GM12878 (cell line): Measurements from ENCODE around the gene MS4A7. TPM values are rescaled to one million over a fixed set of nuclear protein-coding genes. Genes with fewer than 3 reads are reported as not detected.

Source experiments
- ATAC-seq: fragments of 200-7000 bp; cut with Tn5 transposase; 3 replicates; pipeline ENCODE4 v1.9.1; 2020; ENCODE audit warnings: mild to moderate bottlenecking, moderate library complexity
- BruUV-seq: library from RNA; stranded (reverse); fragments of 400-500 nt; replicated peaks from 2 replicates; lab custom pipeline; 2021; lab: Mats Ljungman, UMichigan
- CTCF ChIA-PET: fragments of 300-600 bp; sonication (Branson Sonifier 250); formaldehyde crosslinking; extraction: SDS; loops from one replicate; lab custom pipeline; 2021; ENCODE audit warnings: inconsistent platforms; lab: Yijun Ruan, JAX
- POLR2A ChIA-PET: fragments of 350-600 bp; formaldehyde crosslinking; extraction: SDS; loops from one replicate; lab custom pipeline; 2021; ENCODE audit warnings: inconsistent platforms; lab: Charles Lee
- RAD21 ChIA-PET: fragments of 300-600 bp; sonication (Branson Sonifier 250); formaldehyde crosslinking; loops from one replicate; lab custom pipeline; 2023; ENCODE audit warnings: antibody characterized with exemption; ENCODE audit not compliant: unreplicated experiment; lab: Charles Lee
- SMC1A ChIA-PET: fragments of 300-600 bp; sonication (Branson Sonifier 250); formaldehyde crosslinking; loops from one replicate; lab custom pipeline; 2023; ENCODE audit not compliant: unreplicated experiment, uncharacterized antibody; lab: Charles Lee
- DNase-seq: peaks from one replicate; pipeline ENCODE4 v3.0.0-alpha.2; 2011; ENCODE audit warnings: low read depth, low spot score
- FAIRE-seq: peaks from 3 replicates; lab custom pipeline; 2011; peaks lifted over from hg19 to GRCh38; lab: Jason Lieb, UNC
- H2AFZ ChIP-seq: 2 replicates; pipeline ENCODE4 v1.6.0; 2011; ENCODE audit warnings: low read depth, low read length, control low read depth; ENCODE audit not compliant: control insufficient read depth
- H3K27ac ChIP-seq: 2 replicates; pipeline ENCODE4 v1.5.1; 2011; ENCODE audit warnings: control low read depth; ENCODE audit not compliant: control insufficient read depth, insufficient read depth
- H3K27me3 ChIP-seq, 2 experiments: replicated peaks in 1 of 2; 2 replicates each; pipeline versions ENCODE4 v1.6.0 to v1.6.1; 2011; ENCODE audit warnings: low read length in 1 of 2; ENCODE audit not compliant: control insufficient read depth in 2 of 2, insufficient read depth in 2 of 2
- H3K36me3 ChIP-seq, 2 experiments: 2 replicates each; pipeline ENCODE4 v1.5.1; 2011; ENCODE audit warnings: low read length in 1 of 2; ENCODE audit not compliant: control insufficient read depth in 2 of 2, insufficient read depth in 2 of 2
- H3K4me1 ChIP-seq: 2 replicates; pipeline ENCODE4 v1.6.1; 2011; ENCODE audit warnings: mild to moderate bottlenecking, low read length, moderate library complexity, mixed read lengths; ENCODE audit not compliant: control insufficient read depth, insufficient read depth
- H3K4me2 ChIP-seq: 2 replicates; pipeline ENCODE4 v1.6.0; 2011; ENCODE audit warnings: control low read depth; ENCODE audit not compliant: control insufficient read depth, insufficient read depth
- H3K4me3 ChIP-seq: fragments of 200-600 bp; sonication (generic); 2 replicates; pipeline ENCODE4 v1.5.1; 2016
- H3K79me2 ChIP-seq: 2 replicates; pipeline ENCODE4 v1.6.0; 2011; ENCODE audit warnings: low read length; ENCODE audit not compliant: control insufficient read depth, insufficient read depth
- H3K9ac ChIP-seq: 2 replicates; pipeline ENCODE4 v1.8.0; 2011; ENCODE audit warnings: low read length, control low read depth, mixed read lengths; ENCODE audit not compliant: control insufficient read depth, insufficient read depth
- H3K9me3 ChIP-seq: replicated peaks from 3 replicates; pipeline ENCODE4 v1.5.1; 2011; ENCODE audit warnings: mild to moderate bottlenecking, low read length; ENCODE audit not compliant: control insufficient read depth, insufficient read depth
- H4K20me1 ChIP-seq: 2 replicates; pipeline ENCODE4 v1.6.0; 2011; ENCODE audit not compliant: control insufficient read depth, insufficient read depth
- KAT2A ChIP-seq: conservative IDR thresholded peaks from 2 replicates; pipeline ENCODE4 v1.6.1; 2011; ENCODE audit warnings: low read depth, low read length; ENCODE audit not compliant: control insufficient read depth
- MEF2A ChIP-seq: IDR thresholded peaks from 2 replicates; pipeline ENCODE4 v1.6.1; 2011; ENCODE audit warnings: low read depth, mild to moderate bottlenecking, low read length, moderate library complexity; ENCODE audit not compliant: insufficient read depth
- NR2F1 ChIP-seq: fragments of 450-650 bp; conservative IDR thresholded peaks from 2 replicates; pipeline ENCODE4 v1.6.1; 2017; ENCODE audit warnings: mild to moderate bottlenecking
- RAD21 ChIP-seq: IDR thresholded peaks from 2 replicates; pipeline ENCODE4 v1.6.1; 2011; ENCODE audit warnings: mild to moderate bottlenecking, low read depth, low read length, moderate library complexity; ENCODE audit not compliant: insufficient read depth
- SMC3 ChIP-seq: IDR thresholded peaks from 2 replicates; pipeline ENCODE4 v1.6.1; 2011; ENCODE audit warnings: low read length, improper control_type of control experiment, borderline replicate concordance
- SPI1 ChIP-seq: IDR thresholded peaks from 2 replicates; pipeline ENCODE4 v1.6.1; 2011; ENCODE audit warnings: low read depth, mild to moderate bottlenecking, low read length, moderate library complexity, borderline replicate concordance; ENCODE audit not compliant: insufficient read depth
- TCF12 ChIP-seq: IDR thresholded peaks from 2 replicates; pipeline ENCODE4 v1.6.1; 2011; ENCODE audit warnings: low read depth, mild to moderate bottlenecking, low read length
- ZNF384 ChIP-seq: IDR thresholded peaks from 2 replicates; pipeline ENCODE4 v1.6.1; 2012; ENCODE audit warnings: low read depth, mild to moderate bottlenecking, low read length, improper control_type of control experiment, borderline replicate concordance
- WGBS: methylation state at CpG from one replicate; pipeline ENCODE4 v1.1.6; 2016; ENCODE audit warnings: low lambda C conversion rate; ENCODE audit not compliant: insufficient replicate concordance, insufficient coverage; ENCODE audit errors: missing lambda C conversion rate; 5-methylcytosine and 5-hydroxymethylcytosine counted together
- in situ Hi-C: fragments of 300-500 bp; cut with MboI; formaldehyde crosslinking; loops from 9 replicates; pipeline ENCODE4 v1.14.3; 2018; ENCODE audit warnings: mixed read lengths
- intact Hi-C: fragments of 100-400 bp; cut with micrococcal nuclease; formaldehyde crosslinking; loops from one replicate; pipeline ENCODE4 v1.14.2; 2022; ENCODE audit not compliant: unreplicated experiment
- polyA plus RNA-seq, 11 experiments: library from polyadenylated mRNA; depleted of rRNA in 4 of 11; unstranded in 6 of 11; stranded (reverse) in 5 of 11; fragments of >200 nt; fragmentation: Nextera tagmentation in 4 of 11; fragmentation: Illumina TruSeq in 1 of 11; extraction: Ambion mirVana in 4 of 11; extraction: Trizol in 1 of 11; gene quantifications; 1 replicate in 1 of 11; 2 replicates in 10 of 11; pipeline versions ENCODE4 v1.2.1 to v1.2.3, GENCODE V29; 2011 to 2016; ENCODE audit warnings: inconsistent platforms in 2 of 11, missing spikeins in 2 of 11, low read depth in 1 of 11
- total RNA-seq, 4 experiments: library from RNA; depleted of rRNA in 3 of 4; stranded (reverse); fragments of >200 nt in 3 of 4; fragmentation: Illumina TruSeq in 1 of 4; extraction: Trizol in 1 of 4; gene quantifications; 2 replicates each; pipeline versions ENCODE4 v1.2.1 to v1.2.3, GENCODE V29; 2013 to 2021
- TF ChIP-seq, protein P1 (sequence below): fragments of 450-650 bp; IDR thresholded peaks from 2 replicates; pipeline ENCODE4 v1.6.1; 2017; ENCODE audit warnings: low read depth, mild to moderate bottlenecking, moderate library complexity
- TF ChIP-seq, protein P2 (sequence below), 3 experiments: IDR thresholded peaks in 2 of 3; conservative IDR thresholded peaks in 1 of 3; 2 replicates each; pipeline ENCODE4 v1.5.1; 2011; ENCODE audit warnings: low read depth in 3 of 3, low read length in 3 of 3, mild to moderate bottlenecking in 3 of 3, control low read depth in 2 of 3, moderate library complexity in 2 of 3, inconsistent platforms in 1 of 3, mixed read lengths in 1 of 3; ENCODE audit not compliant: control insufficient read depth in 2 of 3, insufficient read depth in 1 of 3; ENCODE audit errors: extremely low read depth in 1 of 3

MS4A7 gene
- total and polyA plus RNA-seq, 10 of the 15 experiments (the other 5 are each of a cell fraction or from before 2014, with no cell fraction given), result 1.7 to 17.0 (median 3.7) TPM

DNA sequence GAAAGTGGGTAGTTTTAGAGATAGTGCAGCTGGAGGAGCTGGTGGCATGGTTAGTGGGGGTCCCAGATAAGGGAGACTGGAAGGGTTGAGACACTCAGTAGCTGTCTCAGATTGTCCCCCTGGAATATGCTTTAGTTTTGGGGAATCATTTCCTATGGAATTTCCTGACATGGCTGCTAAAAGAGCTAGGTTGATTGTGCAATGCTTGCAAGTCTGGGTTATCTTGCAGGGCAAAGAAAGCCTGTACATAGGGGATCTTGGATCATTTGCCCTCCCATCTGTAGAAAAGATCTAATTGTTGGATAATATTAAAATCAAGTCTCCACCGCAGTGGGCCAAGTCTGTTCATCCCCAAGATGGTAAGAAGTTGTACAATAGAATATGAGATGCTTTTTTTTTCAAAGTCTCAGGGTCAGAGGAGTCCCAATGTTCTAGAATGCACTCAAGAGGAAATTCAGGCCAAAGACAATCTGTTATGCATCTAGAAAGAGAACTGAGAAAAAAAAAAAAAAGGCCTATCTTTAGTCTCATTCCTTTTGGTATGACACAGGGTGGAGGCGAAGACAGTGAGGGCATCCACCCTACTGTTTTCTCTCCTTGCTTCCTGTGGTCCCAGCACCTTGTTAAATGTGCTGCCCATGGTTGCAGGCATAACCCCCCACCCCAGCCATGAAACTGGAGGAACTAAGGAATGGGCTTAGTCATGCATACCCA is 31.1 kb upstream of the MS4A7 start:
- Histone ChIP-seq H3K4me1 (peaks cover 11% of the 10 kb centered on the region), H2AFZ (no peak overlapping the region), H3K27ac (no peak overlapping the region), H3K4me3 (no peak overlapping the region), H3K9ac (no peak overlapping the region), H4K20me1 (no peaks in the 10 kb centered on the region), H3K79me2 (no peaks in the 10 kb centered on the region), H3K27me3 (no peaks in the 10 kb centered on the region), H3K9me3 (no peaks in the 10 kb centered on the region; the same call in 2 of the 3 replicates), H3K36me3 (no peaks in the 10 kb centered on the region), H3K4me2 (0 out of 2 replicates have a peak overlapping the region, but pooled peaks have one; percentile 18)
- DNase-seq (no peak), ATAC-seq (peak; percentile 82), FAIRE-seq (no peak)
- TF ChIP-seq ZNF384, result peak; percentile 85
- TF ChIP-seq SPI1, result peak; percentile 46; the same call in 1 of the 2 replicates
- no peak for TF ChIP-seq KAT2A
- 0 out of 2 replicates have a peak, but pooled peaks have one; percentile 41 for TF ChIP-seq MEF2A
- in situ Hi-C loops, result no loop called here
- RAD21 ChIA-PET, result interaction anchor here (1.7 to 4.5 kb wide), 6 partner anchors 78 to 272 kb away, joined by 6 to 83 read pairs (median 12); no protein-coding TSS in a partner anchor
- 35% methylated on average over 2 of the region's 2 CpGs for WGBS
- BruUV-seq, result no TSS peak
- SMC1A ChIA-PET, result interaction anchor here (0.9 to 6.6 kb wide), 7 partner anchors 14 to 264 kb away, joined by 3 to 116 read pairs (median 10); no protein-coding TSS in a partner anchor
- CTCF ChIA-PET, result interaction anchor here (1.3 to 9.9 kb wide), 13 partner anchors 13 to 271 kb away, joined by 3 to 200 read pairs (median 33); no protein-coding TSS in a partner anchor
- intact Hi-C loops, result loop anchor here (5.0 to 10.0 kb wide), 2 partner anchors 140 to 522 kb away; no protein-coding TSS in a partner anchor
- POLR2A ChIA-PET, result no interaction called here

DNA sequence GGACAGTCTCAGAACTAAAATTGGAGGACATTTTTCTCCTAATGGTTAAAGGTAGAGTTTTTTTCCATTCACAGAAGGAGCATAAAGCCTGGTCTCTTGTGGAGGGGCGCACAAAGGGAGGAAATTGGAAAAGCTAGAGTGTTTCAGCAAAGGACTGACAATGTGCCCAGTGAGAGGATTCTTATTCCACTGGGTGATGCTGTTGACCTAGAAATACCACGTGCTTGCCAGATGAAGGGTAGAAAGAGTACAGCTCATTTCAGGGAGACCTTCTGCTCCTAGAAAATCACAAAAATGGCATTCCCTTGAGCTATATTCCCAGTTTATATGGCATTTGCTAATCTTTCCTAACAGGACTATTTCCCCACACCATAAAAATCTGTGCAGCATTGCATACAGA is 30.2 kb upstream of the MS4A7 start:
- no peak overlapping the region for H3K4me2 ChIP-seq
- no peaks in the 10 kb centered on the region for H3K27me3 ChIP-seq
- no peaks in the 10 kb centered on the region; the same call in 2 of the 3 replicates for H3K9me3 ChIP-seq
- H2AFZ ChIP-seq, result no peak overlapping the region
- RAD21 ChIA-PET, result interaction anchor here (1.1 to 2.8 kb wide), 6 partner anchors 14 to 270 kb away, joined by 4 to 20 read pairs (median 5); no protein-coding TSS in a partner anchor
- WGBS, result 72% methylated on average over 2 of the region's 2 CpGs
- TF ChIP-seq TCF12 (no peak), RAD21 (peak; percentile 76), SMC3 (peak; percentile 54; the same call in 1 of the 2 replicates), NR2F1 (no peak)
- TF ChIP-seq, protein P1, sequence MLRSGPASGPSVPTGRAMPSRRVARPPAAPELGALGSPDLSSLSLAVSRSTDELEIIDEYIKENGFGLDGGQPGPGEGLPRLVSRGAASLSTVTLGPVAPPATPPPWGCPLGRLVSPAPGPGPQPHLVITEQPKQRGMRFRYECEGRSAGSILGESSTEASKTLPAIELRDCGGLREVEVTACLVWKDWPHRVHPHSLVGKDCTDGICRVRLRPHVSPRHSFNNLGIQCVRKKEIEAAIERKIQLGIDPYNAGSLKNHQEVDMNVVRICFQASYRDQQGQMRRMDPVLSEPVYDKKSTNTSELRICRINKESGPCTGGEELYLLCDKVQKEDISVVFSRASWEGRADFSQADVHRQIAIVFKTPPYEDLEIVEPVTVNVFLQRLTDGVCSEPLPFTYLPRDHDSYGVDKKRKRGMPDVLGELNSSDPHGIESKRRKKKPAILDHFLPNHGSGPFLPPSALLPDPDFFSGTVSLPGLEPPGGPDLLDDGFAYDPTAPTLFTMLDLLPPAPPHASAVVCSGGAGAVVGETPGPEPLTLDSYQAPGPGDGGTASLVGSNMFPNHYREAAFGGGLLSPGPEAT, result no peak
- TF ChIP-seq, protein P2, sequence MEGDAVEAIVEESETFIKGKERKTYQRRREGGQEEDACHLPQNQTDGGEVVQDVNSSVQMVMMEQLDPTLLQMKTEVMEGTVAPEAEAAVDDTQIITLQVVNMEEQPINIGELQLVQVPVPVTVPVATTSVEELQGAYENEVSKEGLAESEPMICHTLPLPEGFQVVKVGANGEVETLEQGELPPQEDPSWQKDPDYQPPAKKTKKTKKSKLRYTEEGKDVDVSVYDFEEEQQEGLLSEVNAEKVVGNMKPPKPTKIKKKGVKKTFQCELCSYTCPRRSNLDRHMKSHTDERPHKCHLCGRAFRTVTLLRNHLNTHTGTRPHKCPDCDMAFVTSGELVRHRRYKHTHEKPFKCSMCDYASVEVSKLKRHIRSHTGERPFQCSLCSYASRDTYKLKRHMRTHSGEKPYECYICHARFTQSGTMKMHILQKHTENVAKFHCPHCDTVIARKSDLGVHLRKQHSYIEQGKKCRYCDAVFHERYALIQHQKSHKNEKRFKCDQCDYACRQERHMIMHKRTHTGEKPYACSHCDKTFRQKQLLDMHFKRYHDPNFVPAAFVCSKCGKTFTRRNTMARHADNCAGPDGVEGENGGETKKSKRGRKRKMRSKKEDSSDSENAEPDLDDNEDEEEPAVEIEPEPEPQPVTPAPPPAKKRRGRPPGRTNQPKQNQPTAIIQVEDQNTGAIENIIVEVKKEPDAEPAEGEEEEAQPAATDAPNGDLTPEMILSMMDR (IDR thresholded peaks at IDR 0.05 in 2 of 3, conservative IDR thresholded peaks at IDR 0.05 in 1 of 3; ENCODE audit: control insufficient read depth in 2 of 3, extremely low read depth in 1 of 3, insufficient read depth in 1 of 3, low read depth in 3 of 3, low read length in 3 of 3), result peak; percentile 35 to 44 (median 43); a peak in 5 of 6 replicates
- no peak for FAIRE-seq
- POLR2A ChIA-PET, result no interaction called here
- no peak overlapping the region for H3K4me3 ChIP-seq
- H4K20me1 ChIP-seq, result no peaks in the 10 kb centered on the region
- no peaks in the 10 kb centered on the region for H3K79me2 ChIP-seq
- SMC1A ChIA-PET, result interaction anchor here (1.0 to 6.6 kb wide), 9 partner anchors 9 to 165 kb away, joined by 3 to 116 read pairs (median 4); no protein-coding TSS in a partner anchor
- intact Hi-C loops, result loop anchor here (5.0 to 10.0 kb wide), 2 partner anchors 139 to 523 kb away; no protein-coding TSS in a partner anchor
- in situ Hi-C loops, result no loop called here
- no TSS peak for BruUV-seq
- no peak overlapping the region for H3K9ac ChIP-seq
- DNase-seq, result no peak
- no peak overlapping the region for H3K27ac ChIP-seq
- ATAC-seq, result peak; percentile 58
- H3K36me3 ChIP-seq, result no peaks in the 10 kb centered on the region
- peaks cover 11% of the 10 kb centered on the region for H3K4me1 ChIP-seq
- CTCF ChIA-PET, result interaction anchor here (0.6 to 9.9 kb wide), 14 partner anchors 11 to 350 kb away, joined by 3 to 200 read pairs (median 6); no protein-coding TSS in a partner anchor
